Vagina (tissue), 2 donors: ENCODE results near the gene ACSM3.

Experiments
- POLR2AphosphoS5 ChIP-seq, 2 donors: sonication (generic); formaldehyde crosslinking; IDR thresholded peaks; one replicate each; pipeline ENCODE4 v1.9.0; 2017; ENCODE audit warnings: antibody characterized with exemption in 2 of 2, mild to moderate bottlenecking in 2 of 2, low read depth in 1 of 2; ENCODE audit not compliant: insufficient read depth in 1 of 2
- TF ChIP-seq, protein P1 (sequence below), 3 experiments: fragments of 450-650 bp in 2 of 3; fragments of 200-600 bp in 1 of 3; sonication (generic) in 1 of 3; IDR thresholded peaks; one replicate each; pipeline ENCODE4 v1.5.1; 2017 to 2019; ENCODE audit warnings: antibody characterized with exemption in 3 of 3, mild to moderate bottlenecking in 2 of 3, moderate library complexity in 2 of 3

DNA sequence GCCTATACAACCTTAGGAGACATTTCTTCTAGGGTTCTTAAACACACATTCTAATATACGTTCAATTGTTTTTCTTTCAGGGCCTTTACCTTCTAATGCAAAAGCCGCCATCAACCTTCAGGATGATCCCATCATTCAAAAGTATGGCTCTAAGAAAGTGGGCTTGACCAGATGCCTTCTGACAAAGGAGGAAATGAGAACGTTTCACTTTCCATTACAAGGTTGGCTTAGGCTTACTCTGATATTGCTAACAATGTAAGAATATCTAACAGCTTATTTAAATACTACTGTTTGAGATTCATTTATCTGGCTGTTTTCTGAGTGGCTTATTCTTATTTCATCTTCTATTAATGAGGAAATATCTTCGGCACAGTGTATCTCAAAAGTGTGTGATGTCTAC lies 57.9 kb downstream of the ACSM3 start:
- TF ChIP-seq, protein P1, sequence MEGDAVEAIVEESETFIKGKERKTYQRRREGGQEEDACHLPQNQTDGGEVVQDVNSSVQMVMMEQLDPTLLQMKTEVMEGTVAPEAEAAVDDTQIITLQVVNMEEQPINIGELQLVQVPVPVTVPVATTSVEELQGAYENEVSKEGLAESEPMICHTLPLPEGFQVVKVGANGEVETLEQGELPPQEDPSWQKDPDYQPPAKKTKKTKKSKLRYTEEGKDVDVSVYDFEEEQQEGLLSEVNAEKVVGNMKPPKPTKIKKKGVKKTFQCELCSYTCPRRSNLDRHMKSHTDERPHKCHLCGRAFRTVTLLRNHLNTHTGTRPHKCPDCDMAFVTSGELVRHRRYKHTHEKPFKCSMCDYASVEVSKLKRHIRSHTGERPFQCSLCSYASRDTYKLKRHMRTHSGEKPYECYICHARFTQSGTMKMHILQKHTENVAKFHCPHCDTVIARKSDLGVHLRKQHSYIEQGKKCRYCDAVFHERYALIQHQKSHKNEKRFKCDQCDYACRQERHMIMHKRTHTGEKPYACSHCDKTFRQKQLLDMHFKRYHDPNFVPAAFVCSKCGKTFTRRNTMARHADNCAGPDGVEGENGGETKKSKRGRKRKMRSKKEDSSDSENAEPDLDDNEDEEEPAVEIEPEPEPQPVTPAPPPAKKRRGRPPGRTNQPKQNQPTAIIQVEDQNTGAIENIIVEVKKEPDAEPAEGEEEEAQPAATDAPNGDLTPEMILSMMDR (IDR thresholded peaks at IDR 0.05): no peak
- no peak for TF ChIP-seq POLR2AphosphoS5 (IDR thresholded peaks at IDR 0.05; ENCODE audit: insufficient read depth in 1 of 2, low read depth in 1 of 2)
